HuH-7 (cell line): ENCODE data around the gene SERGEF.
A peak's percentile ranks its signal among the peaks of the same experiment; 100 is the strongest.

ENCODE experiments used
- DNase-seq: peaks from one replicate; pipeline ENCODE4 v3.0.0; 2011; ENCODE audit warnings: low spot score

The SERGEF gene

DNA sequence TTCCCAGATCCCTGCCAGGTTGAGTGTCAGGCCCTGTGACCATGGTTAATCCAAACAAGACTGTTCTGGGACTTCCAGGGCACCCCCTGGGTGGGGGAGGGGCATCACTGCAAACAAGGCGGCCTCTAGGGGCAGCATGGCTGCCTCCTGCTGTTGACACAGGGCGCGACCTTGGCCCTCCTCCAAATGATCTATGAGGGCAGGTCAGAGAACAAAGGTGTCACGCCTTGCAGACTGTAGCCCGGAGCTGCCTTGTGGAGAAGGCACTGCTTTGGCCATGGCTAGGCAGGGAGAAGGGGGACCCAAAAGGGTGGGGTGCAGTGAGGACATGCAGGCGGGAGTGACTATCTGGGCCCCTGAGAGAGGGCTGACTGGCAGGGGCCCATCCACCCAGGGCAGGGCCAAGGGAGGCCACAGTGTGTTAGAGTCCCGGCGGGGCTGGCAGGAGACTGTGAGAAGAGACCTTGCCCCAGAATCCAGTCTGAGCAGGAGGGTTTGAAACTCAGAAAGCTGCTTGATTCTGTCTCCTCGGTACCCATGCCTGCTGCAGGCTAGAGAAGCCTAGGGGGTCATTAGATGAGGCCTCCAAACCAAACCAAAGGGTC, 242.7 kb downstream of the SERGEF start:
- DNase-seq: peak; percentile 81

DNA sequence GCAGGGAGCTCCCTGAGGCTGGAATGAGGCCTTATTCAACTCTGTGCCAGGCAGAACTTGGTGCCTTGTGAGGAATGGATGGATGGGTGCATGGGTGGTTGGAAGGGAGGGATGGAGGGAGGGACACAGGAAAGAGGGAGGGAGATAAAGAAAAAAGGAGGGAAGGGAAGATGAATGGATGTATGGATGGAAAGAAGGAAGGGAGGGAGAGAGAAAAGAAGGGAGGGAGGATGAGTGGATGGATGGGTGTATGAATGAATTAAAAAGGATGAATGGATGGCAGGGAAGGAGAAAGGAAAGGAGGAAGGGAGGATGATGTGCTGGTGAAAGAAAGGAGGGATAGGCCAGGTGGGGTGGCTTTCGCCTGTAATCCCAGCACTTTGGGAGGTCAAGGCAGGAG, 243.6 kb downstream of the SERGEF start:
- DNase-seq: no peak

DNA sequence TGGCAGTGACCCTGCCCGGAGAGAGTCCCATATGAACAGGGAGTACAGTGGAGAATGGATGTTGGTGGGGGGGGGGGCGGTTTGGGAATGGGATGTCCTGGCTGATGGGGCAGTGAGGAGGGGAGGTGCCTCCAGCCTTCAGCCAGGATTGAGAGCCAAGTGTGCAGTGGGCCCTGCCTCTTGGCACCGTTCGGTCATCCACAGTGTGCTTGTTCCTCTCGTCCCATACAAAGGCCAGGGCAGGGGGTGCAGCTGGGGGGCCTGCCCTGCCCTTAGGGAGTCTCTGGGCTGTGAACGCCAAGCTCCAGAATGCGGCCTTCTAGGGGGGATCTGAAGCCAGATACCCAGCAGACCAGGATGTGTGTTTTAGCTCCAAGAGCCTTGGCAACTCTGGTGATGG, 244.3 kb downstream of the SERGEF start:
- no peak for DNase-seq

DNA sequence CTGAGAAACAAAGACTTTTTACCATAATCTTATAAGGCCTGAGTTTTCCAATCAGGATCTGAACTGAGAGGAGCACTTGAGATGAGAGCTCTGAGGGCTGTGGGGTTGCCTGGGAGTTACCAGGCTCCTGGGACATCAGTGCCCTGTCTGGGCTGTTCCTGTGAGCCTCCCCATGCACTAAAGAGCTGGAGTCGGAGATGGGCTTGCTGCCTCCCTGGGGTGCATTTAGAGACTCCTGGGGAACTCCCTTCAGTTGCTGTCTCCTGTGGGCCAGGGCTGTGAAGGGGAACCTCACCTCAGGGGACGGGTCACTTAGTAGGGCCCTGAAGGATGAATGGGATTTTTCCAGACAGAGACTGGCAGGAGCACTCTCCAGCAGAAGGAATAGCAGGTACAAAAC, 244.9 kb downstream of the SERGEF start:
- DNase-seq: no peak

- DNase-seq: no peak
Measured at GRCh38 chr11:17767301-17767885, 245.5 kb downstream of the SERGEF start.

DNA sequence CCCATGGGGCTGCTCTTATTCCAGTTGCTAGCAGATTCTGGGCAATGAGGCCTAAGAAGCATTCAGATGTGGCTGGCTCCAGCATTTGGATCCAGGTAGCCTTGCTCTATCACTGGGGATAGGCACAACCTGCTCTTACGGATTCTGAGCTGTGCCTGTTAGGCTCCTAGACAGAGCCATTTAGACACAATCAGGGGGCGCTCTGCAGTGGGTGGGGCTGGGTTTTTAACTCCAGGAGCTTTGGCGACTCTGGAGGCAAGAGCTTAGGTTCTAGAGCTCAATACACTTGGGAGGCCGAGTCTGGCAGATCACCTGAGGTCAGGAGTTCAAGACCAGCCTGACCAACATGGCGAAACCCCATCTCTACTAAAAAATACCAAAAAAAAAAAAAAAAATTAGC, 246.3 kb downstream of the SERGEF start:
- no peak for DNase-seq

GRCh38 chr11:17766073-17766359, 246.8 kb downstream of the SERGEF start:
- no peak for DNase-seq

DNA sequence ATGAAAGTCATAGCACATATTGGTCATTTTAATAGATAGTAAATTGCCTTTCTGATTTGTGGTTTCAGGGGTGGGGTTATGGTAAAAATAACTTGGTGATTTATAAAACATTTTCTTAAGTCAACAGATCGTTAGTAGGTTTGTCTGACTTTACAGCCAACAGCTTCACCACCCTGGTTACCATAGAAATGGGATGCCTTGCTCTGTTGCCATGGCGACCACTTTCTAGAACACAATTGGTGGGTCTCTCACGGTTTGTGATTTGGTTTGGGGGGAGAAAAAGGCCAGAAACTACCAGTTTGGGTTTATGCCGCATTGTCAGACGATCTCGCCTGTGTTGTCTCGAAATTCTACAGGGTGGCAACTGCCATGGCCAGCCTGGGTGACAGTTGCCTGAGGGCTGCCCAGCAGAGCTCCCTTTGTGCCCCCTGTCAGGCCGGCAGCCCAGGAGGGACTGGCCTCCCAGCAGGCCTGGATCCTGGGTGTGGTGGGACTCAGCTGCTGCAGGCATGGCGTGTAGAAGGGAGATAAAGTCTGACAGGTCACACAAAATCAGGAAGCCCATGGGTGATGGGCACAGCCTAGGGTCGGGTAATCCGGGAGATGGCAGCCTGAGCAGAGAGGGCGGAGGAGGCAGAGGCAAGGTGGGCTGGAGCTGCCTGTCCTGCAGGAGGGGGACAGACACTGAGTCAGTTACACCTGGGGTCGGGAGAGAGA, 247.3 kb downstream of the SERGEF start:
- DNase-seq: no peak

DNA sequence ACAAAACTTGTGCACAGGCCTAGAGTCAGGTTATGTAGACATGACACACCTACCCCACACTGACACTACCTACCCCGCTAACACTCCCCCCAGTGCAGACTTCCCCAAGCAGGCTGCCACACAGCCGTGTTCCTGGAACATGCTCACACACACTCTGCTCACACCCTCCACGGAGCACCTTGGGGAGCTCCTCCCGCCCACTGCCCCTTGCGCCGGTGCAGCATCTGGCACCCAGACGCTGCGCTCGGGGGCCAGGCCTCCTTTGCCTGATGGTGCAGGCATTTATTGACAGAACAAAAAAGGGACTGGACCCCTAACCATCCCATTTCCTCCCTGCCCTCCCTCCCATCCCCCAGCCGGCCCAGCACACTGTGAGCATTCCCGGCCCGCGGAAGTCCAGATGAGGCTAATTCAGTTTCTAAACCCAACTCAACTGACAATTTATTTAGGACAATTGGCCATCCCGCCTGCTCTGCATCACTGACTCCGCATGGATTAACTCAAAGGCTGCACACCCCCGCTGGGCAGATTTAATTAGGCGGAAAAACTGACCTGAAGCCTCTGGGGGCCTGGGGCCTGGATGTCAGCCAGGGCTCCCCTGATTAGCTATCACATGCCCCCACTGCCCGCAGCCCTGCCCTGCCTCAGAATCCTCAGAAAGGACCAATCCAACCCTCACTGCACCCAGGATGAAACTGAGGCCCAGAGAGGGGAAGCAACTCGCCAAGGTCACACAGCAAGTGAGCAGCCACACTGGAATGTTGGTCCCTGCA, 248.2 kb downstream of the SERGEF start:
- DNase-seq: no peak

DNA sequence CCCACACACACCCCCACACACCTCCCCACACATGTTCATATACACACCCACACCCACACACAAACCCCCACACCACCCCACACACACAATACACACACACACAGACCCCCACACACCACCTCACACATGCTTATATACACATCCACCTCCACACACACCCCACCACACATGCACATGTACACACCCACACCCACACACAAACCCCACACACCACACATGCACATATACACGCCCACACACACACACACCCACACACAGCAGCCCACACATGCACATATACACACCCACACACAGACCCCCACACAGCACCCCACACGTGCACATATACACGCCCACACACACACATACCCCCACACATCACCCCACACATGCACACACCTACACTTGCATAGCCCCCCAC, 249.1 kb downstream of the SERGEF start:
- no peak for DNase-seq

- DNase-seq: no peak
Measured at GRCh38 chr11:17763244-17763643, 249.6 kb downstream of the SERGEF start.

DNA sequence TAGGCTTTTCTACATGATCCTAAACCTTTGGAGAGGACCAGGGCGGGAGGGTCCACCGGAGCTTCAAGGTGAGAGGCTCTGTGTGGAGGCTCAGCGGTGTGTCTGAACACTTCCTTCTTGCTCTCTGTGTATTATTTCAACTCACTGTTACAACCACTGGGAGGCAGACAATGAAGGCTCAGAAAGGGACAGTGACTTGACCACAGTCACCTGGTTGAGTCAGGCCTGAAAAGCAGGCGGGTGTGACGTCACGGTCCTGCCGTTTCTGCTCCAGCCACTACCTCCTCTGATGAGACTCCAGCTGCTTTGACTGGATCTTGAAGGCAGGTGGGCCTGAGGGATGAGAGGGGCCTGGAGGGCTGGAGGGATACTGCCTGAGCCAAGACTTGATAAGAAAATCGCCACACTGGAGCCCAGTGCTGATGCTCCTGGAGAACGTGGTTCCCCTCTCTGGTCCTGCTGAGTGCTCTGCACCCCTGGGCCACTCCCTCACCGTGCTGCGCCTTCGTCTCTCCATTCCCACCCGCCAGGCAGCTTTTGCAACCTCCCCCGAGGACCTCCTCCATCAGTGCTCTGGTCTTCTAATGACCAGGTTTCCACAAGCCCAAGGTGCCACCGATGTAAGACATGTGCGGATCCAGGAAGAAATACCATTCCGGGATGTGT, 250.4 kb downstream of the SERGEF start:
- DNase-seq: no peak

GRCh38 chr11:17760102-17761029, 252.5 kb downstream of the SERGEF start:
- peak; percentile 92 for DNase-seq

GRCh38 chr11:17755891-17756290, 257.0 kb downstream of the SERGEF start:
- DNase-seq: no peak

DNA sequence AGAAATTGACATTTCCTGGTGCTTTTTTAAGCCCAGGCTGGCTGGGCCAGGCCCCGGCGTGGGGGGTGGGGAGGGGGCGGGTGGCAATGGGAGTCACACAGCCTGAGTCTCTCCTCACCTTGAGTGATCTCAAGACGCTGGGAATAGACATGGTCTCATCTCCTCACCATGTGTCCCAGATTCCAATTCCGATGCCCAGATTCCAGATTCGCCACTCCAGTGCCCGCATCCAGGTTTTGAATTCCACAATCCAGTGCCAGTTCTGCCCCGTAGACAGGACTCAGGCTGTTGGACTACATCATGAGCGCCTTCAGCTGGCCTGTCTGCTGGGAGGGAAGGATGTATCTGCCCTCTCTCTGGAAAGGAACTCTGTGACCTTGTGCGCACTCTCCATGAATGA, 259.2 kb downstream of the SERGEF start:
- no peak for DNase-seq

DNA sequence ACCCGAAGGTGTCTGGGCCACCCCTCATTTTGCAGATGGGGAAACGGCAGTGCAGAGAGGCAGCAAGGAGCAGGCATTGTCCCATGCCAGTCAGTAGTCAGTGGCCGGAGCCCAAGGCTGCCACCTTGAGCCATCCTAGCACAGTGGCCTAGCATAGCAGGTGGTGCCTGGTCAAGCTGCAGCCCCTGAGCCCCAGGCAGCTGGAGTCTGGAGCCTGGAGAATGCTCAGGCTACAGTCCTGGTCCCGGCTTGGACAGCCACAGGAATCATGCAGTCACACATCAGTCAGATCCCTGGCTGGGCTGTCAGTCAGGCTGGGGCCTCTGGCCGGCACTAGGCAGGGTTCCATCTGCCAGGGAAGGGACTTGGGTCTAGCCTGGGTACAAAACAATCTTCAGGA, 259.7 kb downstream of the SERGEF start:
- no peak for DNase-seq

DNA sequence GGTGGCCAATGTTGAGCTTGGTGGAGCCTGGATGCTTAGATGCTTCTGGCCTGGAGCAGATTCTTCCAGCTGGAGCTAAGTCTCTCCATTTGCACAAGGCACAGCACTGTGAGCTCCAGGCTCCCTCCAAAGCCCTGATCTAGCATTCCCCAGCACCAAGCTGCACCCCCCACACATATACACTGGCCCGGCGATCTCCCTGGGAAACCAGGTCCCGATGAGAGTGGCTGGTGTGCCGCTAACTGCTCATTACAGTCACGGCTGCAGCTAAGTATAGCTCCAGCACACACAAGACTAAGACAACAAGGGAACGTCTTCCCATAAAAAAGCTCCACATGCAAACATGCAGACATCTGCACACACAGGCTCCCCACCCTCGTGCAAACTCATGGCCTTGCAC, 260.7 kb downstream of the SERGEF start:
- no peak for DNase-seq

- DNase-seq: no peak
Measured at GRCh38 chr11:17751558-17751957, 261.3 kb downstream of the SERGEF start.

GRCh38 chr11:17750801-17751165, 262.1 kb downstream of the SERGEF start:
- DNase-seq: no peak

GRCh38 chr11:17750013-17750800, 262.6 kb downstream of the SERGEF start:
- no peak for DNase-seq
